ENCODE measurements around the gene PLCL1.

Gene PLCL1

DNA sequence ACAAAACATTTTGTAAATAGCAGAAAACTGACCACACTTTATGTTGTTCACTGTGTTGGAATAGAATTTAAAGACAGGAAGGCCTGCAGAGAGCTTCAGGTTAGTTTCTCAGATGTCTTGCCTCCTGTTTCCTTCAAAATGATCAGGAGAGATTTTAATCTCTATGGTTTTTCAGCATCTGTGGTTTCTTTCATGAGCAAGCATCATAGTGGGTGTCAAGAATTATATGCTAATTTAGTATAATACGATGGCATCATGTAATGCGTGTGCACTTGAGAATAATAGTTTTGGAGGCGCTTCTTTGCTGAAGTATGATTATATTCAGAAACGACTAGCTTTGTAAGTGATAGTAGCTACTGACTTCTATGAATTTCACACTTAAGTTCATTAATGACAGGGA, 149.9 kb downstream of the PLCL1 start:
- DNase-seq (ENCODE audit: low read depth), result no peak

- no peak for DNase-seq (ENCODE audit: low read depth)
Measured at GRCh38 chr2:197958592-197959150, 154.3 kb downstream of the PLCL1 start.

GRCh38 chr2:197959383-197959782, 155.0 kb downstream of the PLCL1 start:
- DNase-seq (ENCODE audit: low read depth), result no peak

DNA sequence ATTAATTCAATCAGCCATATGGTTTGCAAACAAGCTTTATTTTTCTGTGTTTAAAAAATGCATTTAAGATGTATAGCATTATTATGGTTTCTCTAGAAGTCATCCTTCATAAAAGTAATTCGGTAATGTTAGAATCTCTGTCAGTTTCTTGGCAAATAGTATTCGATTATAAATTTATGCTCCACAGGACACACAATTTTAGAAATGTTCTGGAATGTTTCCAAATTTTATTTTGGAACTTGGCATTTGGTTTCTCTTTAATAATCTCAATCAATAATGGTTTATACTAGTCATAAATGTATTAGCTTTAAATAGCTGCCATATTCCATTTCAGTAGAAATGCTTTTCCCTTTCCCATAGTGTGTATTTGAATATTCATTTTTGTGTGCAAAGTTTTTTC, 156.4 kb downstream of the PLCL1 start:
- DNase-seq (ENCODE audit: low read depth), result no peak

DNA sequence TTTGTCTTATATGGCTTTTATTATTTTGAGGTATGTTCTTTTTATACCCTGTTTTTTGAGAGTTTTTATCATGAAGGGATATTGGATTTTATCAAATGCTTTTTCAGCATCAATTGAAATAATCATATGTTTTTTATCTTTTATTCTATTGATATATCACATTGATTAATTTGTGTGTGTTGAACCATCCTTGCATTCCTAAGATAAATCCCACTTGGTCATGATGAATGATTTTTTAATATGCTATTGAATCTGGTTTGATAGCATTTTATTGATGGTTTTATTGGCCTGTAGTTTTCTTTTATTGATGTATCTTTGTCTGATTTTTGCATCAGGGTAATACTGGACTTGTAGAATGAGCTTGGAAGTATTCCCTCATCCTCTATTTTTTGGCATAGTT, 160.3 kb downstream of the PLCL1 start:
- no peak for DNase-seq (ENCODE audit: low read depth)

- no peak for DNase-seq (ENCODE audit: low read depth)
Measured at GRCh38 chr2:197965756-197966155, 161.4 kb downstream of the PLCL1 start.

DNA sequence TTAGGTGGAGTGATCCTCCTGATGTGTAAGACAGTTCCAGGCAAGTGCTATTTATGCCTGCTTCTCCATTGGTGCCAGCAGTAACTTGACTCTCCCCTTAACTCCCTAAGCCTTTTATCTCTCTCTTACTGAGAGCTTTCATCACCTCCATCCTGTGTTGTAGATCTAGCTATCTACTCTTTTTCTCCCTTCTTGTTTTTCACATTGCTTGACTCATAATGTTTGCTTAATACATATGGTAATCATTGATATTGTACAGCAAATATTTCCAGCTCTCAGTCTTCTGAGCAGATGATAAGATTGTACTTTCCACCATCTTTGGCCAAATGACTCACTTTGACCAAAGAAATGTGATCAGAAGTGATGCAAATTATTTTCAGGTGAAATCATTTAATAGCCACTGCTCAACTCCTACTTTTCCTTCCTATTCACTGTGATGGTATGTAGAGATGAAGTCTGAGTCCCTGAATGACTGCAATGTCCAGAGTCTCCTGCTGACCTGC, 165.0 kb downstream of the PLCL1 start:
- DNase-seq (ENCODE audit: low read depth), result no peak

DNA sequence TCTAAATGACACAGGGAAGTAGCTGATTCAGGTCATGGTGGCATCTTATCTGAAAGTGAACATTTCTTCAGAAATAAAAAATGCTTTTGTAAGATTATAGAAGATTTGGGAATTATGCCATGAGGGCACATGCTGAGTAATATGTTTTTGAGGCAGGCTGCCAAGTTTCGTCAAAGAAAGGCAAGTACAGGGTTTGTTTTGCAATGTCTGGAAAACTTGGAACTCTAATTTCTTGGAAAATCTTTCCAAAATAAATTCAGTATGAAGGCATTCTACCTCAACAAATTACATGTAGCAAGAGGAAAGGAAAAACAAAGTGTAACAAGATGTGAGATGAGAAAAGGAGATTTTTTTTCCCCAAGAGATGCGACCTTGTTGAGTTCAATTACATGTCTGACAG, 167.7 kb downstream of the PLCL1 start:
- no peak for DNase-seq (ENCODE audit: low read depth)

GRCh38 chr2:197972587-197972986, 168.2 kb downstream of the PLCL1 start:
- no peak for DNase-seq (ENCODE audit: low read depth)

DNA sequence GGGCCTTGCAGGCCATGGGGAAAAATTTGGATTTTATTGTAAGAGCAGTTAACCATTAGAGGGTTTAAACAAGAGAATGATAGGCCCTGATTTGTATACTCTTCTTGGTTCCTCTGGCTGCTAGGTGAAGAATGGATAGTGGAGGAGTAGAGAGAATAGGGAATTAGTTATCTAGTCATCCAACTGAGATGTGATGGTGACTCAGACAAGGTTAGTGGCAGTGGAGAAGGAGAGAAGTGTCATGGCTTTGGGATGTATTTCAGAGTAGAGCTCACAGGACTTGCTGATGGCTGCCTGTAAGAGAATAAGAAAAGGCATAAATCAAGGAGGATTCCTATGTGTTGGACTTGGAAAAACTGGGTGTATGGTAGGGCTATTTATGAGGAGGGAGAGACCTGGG, 169.4 kb downstream of the PLCL1 start:
- no peak for DNase-seq (ENCODE audit: low read depth)

DNA sequence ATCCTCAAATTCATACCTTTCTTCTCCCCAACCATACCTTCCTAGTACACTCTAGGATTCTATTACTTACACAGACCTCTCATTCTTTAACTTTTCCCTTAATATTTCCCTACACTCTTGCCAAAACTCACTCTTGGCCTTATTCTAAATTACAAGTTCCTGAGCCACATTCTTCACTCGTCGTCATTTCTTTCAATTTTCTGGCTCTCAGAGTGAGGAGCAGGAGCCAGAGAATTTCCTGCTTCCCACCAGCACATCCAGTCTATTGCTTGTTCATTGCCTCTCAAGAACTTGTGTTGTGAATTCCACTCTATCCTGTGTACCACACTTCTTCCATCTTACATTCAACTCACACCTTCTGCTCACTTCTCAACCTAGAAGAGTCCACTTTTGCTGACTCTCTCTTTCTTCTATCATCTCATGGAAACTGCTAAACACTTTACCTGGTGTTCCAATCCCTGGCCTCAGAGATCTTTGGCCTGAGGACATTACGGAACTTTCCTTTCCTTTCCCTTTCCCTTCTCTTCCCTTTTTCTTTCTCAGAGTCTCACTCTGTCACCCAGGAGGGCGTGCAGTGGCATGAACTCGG, 171.6 kb downstream of the PLCL1 start:
- DNase-seq (ENCODE audit: low read depth), result no peak

DNA sequence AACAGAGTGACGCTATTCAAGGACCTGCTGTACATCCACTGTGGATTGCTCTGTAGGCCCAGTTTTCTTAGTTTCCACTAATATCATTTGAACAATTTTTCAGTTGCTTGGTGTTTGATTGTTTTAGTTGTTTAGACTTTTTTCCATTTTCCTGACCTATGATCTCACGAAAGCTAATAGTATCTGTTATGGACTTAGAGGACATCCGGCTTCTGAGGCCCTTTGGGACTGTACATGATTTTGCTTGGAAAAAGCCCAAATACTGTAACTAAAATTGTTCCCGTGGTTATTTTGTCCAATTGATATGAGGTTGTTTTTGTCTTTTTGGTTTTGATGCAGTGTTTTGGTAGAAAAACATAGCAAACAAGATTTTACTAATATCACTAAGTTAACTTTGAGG, 174.6 kb downstream of the PLCL1 start:
- DNase-seq (ENCODE audit: low read depth), result no peak

GRCh38 chr2:197982565-197982964, 178.2 kb downstream of the PLCL1 start:
- no peak for DNase-seq (ENCODE audit: low read depth)

GRCh38 chr2:197985029-197985638, 180.7 kb downstream of the PLCL1 start:
- no peak for DNase-seq (ENCODE audit: low read depth)

GRCh38 chr2:197986977-197987376, 182.6 kb downstream of the PLCL1 start:
- no peak for DNase-seq (ENCODE audit: low read depth)

DNA sequence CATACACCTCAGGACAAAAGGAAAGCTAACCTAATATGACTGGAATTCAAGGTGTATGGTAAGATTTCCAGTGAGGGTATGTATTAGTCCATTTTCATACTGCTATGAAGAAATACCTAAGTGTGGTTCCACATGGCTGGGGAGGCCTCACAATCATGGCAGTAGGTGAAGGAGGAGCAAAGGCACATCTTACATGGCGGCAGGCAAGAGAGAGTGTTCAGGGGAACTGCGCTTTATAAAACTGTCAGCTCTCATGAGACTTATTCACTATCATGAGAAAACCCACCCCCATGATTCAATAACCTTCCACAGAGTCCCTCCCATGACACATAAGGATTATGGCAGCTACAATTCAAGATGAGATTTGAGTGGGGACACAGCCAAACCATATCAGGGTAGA, 186.0 kb downstream of the PLCL1 start:
- DNase-seq (ENCODE audit: low read depth), result no peak

DNA sequence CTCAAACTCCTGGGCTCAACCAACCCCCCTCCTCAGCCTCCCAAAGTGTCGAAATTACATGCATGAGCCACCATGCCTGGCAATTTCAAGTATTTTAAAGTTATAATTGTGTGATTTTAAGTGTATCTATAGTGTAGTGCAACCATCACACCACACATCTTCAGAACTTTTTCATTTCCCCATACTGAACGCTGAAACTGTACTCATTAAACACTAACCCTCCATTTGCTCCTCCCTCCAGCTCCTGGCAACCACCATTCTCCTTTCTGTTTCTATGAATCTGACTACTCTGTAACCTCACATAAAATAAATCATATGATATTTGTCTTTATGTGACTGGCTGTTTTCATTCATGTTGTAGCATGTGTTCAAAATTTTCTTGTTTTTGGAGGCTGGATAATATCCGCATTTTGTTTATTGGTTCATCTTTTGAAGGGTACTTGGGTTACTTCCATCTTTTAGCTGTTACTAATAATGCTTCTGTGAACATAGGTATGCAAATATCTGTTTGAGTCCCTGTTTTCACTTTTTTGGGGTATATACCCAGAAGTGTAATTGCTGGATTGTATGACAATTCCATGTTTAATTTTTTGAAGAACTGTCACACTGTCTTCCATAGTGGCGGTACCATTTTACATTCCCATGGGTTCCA, 188.2 kb downstream of the PLCL1 start:
- no peak for DNase-seq (ENCODE audit: low read depth)

DNA sequence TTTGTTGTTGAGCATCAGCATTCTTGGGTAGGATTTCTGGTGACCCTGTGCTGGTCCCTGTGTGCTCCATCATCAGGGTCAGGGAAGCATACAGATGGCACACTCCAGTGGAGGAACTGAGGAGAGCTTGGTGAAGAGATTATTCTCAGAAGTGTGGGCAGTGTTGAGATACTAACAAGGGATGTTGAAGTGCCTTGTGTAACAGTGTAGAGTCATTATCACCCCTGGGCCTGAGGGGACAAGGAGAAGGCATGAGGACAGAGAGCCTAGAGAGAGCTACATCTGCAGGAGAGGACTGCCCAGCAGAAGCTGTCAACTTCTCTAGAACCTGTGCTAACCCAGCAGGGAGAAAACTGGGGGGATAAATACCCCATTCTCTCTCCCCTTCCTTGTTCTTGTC, 189.0 kb downstream of the PLCL1 start:
- no peak for DNase-seq (ENCODE audit: low read depth)

DNA sequence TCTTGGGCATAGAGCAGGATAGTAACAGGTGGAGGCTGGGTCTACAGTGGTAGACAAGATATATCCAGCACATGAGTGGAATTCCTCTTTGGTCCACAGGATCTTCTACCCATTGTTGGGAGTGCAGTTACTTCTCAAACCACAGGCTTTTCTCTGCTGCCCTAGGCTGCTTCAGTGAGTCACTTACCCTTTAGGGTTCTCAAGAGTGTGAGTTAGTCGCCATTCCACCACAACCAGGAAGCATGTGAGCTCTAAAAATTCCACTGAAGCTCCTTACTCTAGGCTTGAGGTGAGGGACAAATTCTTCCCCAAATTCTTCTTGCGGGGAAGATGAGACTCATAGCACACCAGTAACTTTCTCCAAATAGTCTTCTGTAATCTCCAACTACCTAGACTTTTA, 189.4 kb downstream of the PLCL1 start:
- no peak for DNase-seq (ENCODE audit: low read depth)

- no peak for DNase-seq (ENCODE audit: low read depth)
Measured at GRCh38 chr2:197994751-197995150, 190.4 kb downstream of the PLCL1 start.

GRCh38 chr2:197996583-197996982, 192.2 kb downstream of the PLCL1 start:
- no peak for DNase-seq (ENCODE audit: low read depth)

GRCh38 chr2:197997083-197997541, 192.7 kb downstream of the PLCL1 start:
- no peak for DNase-seq (ENCODE audit: low read depth)

- DNase-seq (ENCODE audit: low read depth), result no peak
Measured at GRCh38 chr2:197998702-197999101, 194.3 kb downstream of the PLCL1 start.
